Measurements from ENCODE around the gene HIC2.
"Not testable (repeated sequence)": the region's sequence is repeated elsewhere in the genome, so short reads cannot be mapped to it uniquely, and the experiment has no call there.

HIC2 gene

GRCh38 chr22:21417227-21417746, at the start of gene HIC2:
Gene HIC2, plus strand, starts transcription at chr22:21417371. Its CDS starts 25,461 bp downstream, at chr22:21442832.
- DNase-seq (ENCODE audit: low read depth, low spot score); CTCF ChIA-PET; POLR2A ChIA-PET: not testable (repeated sequence)
- peak within 1 kb of the TSS; percentile 54 for H3K4me3 ChIP-seq (ENCODE audit: low read depth, low read length)

GRCh38 chr22:21368603-21369310, 48.4 kb upstream of the HIC2 start:
- POLR2A ChIA-PET, result not testable (repeated sequence)

GRCh38 chr22:21375880-21376279, 41.3 kb upstream of the HIC2 start:
- POLR2A ChIA-PET; DNase-seq (ENCODE audit: low read depth, low spot score); CTCF ChIA-PET; H3K4me3 ChIP-seq (ENCODE audit: low read depth, low read length): not testable (repeated sequence)

More at GRCh38 chr22:21368603-21369310, 48.4 kb upstream of the HIC2 start:
- CTCF ChIA-PET; DNase-seq (ENCODE audit: low read depth, low spot score); H3K4me3 ChIP-seq (ENCODE audit: low read depth, low read length): not testable (repeated sequence)

- H3K4me3 ChIP-seq (ENCODE audit: low read depth, low read length); CTCF ChIA-PET; POLR2A ChIA-PET; DNase-seq (ENCODE audit: low read depth, low spot score): not testable (repeated sequence)
These were observed 33.3 kb upstream of the HIC2 start, which contains the start of gene RIMBP3B for GRCh38 chr22:21383701-21384467. Gene RIMBP3B, plus strand, starts transcription at chr22:21383751. Its CDS starts 108 bp downstream, at chr22:21383859.

GRCh38 chr22:21384468-21385357, 32.5 kb upstream of the HIC2 start:
- DNase-seq (ENCODE audit: low read depth, low spot score); CTCF ChIA-PET; H3K4me3 ChIP-seq (ENCODE audit: low read depth, low read length); POLR2A ChIA-PET: not testable (repeated sequence)

GRCh38 chr22:21389480-21389879, 27.7 kb upstream of the HIC2 start:
- POLR2A ChIA-PET; H3K4me3 ChIP-seq (ENCODE audit: low read depth, low read length); CTCF ChIA-PET; DNase-seq (ENCODE audit: low read depth, low spot score): not testable (repeated sequence)

- CTCF ChIA-PET; DNase-seq (ENCODE audit: low read depth, low spot score); POLR2A ChIA-PET; H3K4me3 ChIP-seq (ENCODE audit: low read depth, low read length): not testable (repeated sequence)
These were observed 27.2 kb upstream of the HIC2 start for GRCh38 chr22:21390013-21390412.

GRCh38 chr22:21394613-21395012, 22.6 kb upstream of the HIC2 start:
- DNase-seq (ENCODE audit: low read depth, low spot score); CTCF ChIA-PET; H3K4me3 ChIP-seq (ENCODE audit: low read depth, low read length); POLR2A ChIA-PET: not testable (repeated sequence)

GRCh38 chr22:21401197-21401969, 15.8 kb upstream of the HIC2 start:
- H3K4me3 ChIP-seq (ENCODE audit: low read depth, low read length); POLR2A ChIA-PET; DNase-seq (ENCODE audit: low read depth, low spot score); CTCF ChIA-PET: not testable (repeated sequence)

GRCh38 chr22:21402763-21403314, 14.3 kb upstream of the HIC2 start:
- H3K4me3 ChIP-seq (ENCODE audit: low read depth, low read length); DNase-seq (ENCODE audit: low read depth, low spot score); CTCF ChIA-PET; POLR2A ChIA-PET: not testable (repeated sequence)

GRCh38 chr22:21407139-21407538, 10.0 kb upstream of the HIC2 start:
- H3K4me3 ChIP-seq (ENCODE audit: low read depth, low read length); POLR2A ChIA-PET; DNase-seq (ENCODE audit: low read depth, low spot score); CTCF ChIA-PET: not testable (repeated sequence)

- POLR2A ChIA-PET; H3K4me3 ChIP-seq (ENCODE audit: low read depth, low read length); DNase-seq (ENCODE audit: low read depth, low spot score); CTCF ChIA-PET: not testable (repeated sequence)
These were observed 9.4 kb upstream of the HIC2 start for GRCh38 chr22:21407792-21408191.

GRCh38 chr22:21416375-21416774, 796 bp upstream of the HIC2 start:
- DNase-seq (ENCODE audit: low read depth, low spot score); CTCF ChIA-PET; H3K4me3 ChIP-seq (ENCODE audit: low read depth, low read length); POLR2A ChIA-PET: not testable (repeated sequence)

- POLR2A ChIA-PET; DNase-seq (ENCODE audit: low read depth, low spot score); CTCF ChIA-PET: not testable (repeated sequence)
- peak overlapping the region; percentile 54 for H3K4me3 ChIP-seq (ENCODE audit: low read depth, low read length)
These were observed 682 bp downstream of the HIC2 start for GRCh38 chr22:21417853-21418252.

GRCh38 chr22:21418974-21419638, 1.9 kb downstream of the HIC2 start:
- H3K4me3 ChIP-seq (ENCODE audit: low read depth, low read length); POLR2A ChIA-PET; CTCF ChIA-PET; DNase-seq (ENCODE audit: low read depth, low spot score): not testable (repeated sequence)

Measured in AG04449 (cell line).